ENCODE results near the gene FAM177B.
"Not testable (repeated sequence)": the region's sequence is repeated elsewhere in the genome, so short reads cannot be mapped to it uniquely, and the experiment has no call there.

- not testable (repeated sequence) for TF ChIP-seq CTCF, POLR2A (IDR thresholded peaks at IDR 0.05)
Observed at GRCh38 chr1:222741630-222742457, 4.8 kb downstream of the FAM177B start.
